Panc1 (cell line): ENCODE results near the gene DNM3. TPM values are rescaled to one million over a fixed set of nuclear protein-coding genes. Genes with fewer than 3 reads are reported as not detected.

Experiments
- ATAC-seq: fragments of 200-7000 bp; cut with Tn5 transposase; 2 replicates; pipeline ENCODE4 v1.9.1; 2020; ENCODE audit warnings: mild to moderate bottlenecking, moderate library complexity
- BruUV-seq: library from RNA; stranded (reverse); fragments of 400-500 nt; replicated peaks from 2 replicates; lab custom pipeline; 2021; lab: Mats Ljungman, UMichigan
- CTCF ChIA-PET: fragments of 300-600 bp; sonication (Branson Sonifier 250); formaldehyde crosslinking; loops from one replicate; lab custom pipeline; 2022; ENCODE audit warnings: antibody characterized with exemption; lab: Charles Lee
- POLR2A ChIA-PET: fragments of 300-600 bp; sonication (Branson Sonifier 250); formaldehyde crosslinking; loops from one replicate; lab custom pipeline; 2022; ENCODE audit warnings: antibody characterized with exemption; lab: Charles Lee
- DNase-seq: peaks from one replicate; pipeline ENCODE4 v3.0.0-alpha.2; 2010; ENCODE audit warnings: low read depth, low spot score
- H3K27ac ChIP-seq: 2 replicates; pipeline ENCODE4 v1.5.1; 2011; ENCODE audit warnings: mild to moderate bottlenecking, low read length, inconsistent platforms
- H3K27me3 ChIP-seq: fragments of 200-500 bp; sonication (Bioruptor generic); 2 replicates; pipeline ENCODE4 v1.6.0; 2014; ENCODE audit warnings: low read length, inconsistent platforms; ENCODE audit not compliant: control insufficient read depth, insufficient read depth
- H3K36me3 ChIP-seq: fragments of 200-500 bp; sonication (Bioruptor generic); 2 replicates; pipeline ENCODE4 v1.5.1; 2014; ENCODE audit warnings: inconsistent platforms, mild to moderate bottlenecking, low read length, moderate library complexity; ENCODE audit not compliant: control insufficient read depth, insufficient read depth
- H3K4me1 ChIP-seq: 2 replicates; pipeline ENCODE4 v1.5.1; 2011; ENCODE audit warnings: inconsistent platforms, mild to moderate bottlenecking, low read length, moderate library complexity; ENCODE audit not compliant: control insufficient read depth, insufficient read depth
- H3K4me3 ChIP-seq, 2 experiments: 2 replicates each; pipeline ENCODE4 v1.5.1; 2011 to 2012; ENCODE audit warnings: low read depth in 2 of 2, low read length in 2 of 2, mild to moderate bottlenecking in 2 of 2, inconsistent platforms in 1 of 2, moderate library complexity in 1 of 2
- H3K9me3 ChIP-seq: fragments of 200-500 bp; sonication (Bioruptor generic); 2 replicates; pipeline ENCODE4 v1.5.1; 2014; ENCODE audit warnings: low read depth, mild to moderate bottlenecking, inconsistent platforms, low read length, moderate library complexity; ENCODE audit not compliant: control insufficient read depth, insufficient read depth
- CTCF ChIP-seq: fragments of 450-650 bp; IDR thresholded peaks from 2 replicates; pipeline ENCODE4 v1.5.1; 2017; ENCODE audit warnings: mild to moderate bottlenecking
- POLR2AphosphoS5 ChIP-seq: IDR thresholded peaks from 2 replicates; pipeline ENCODE4 v1.6.1; 2012; ENCODE audit warnings: mild to moderate bottlenecking, low read depth, low read length, moderate library complexity
- REST ChIP-seq, 2 experiments: IDR thresholded peaks; 2 replicates each; pipeline ENCODE4 v1.6.1; 2011 to 2012; ENCODE audit warnings: low read depth in 2 of 2, control low read depth in 1 of 2, low read length in 1 of 2, mild to moderate bottlenecking in 1 of 2, moderate library complexity in 1 of 2; ENCODE audit not compliant: insufficient read depth in 1 of 2
- SIN3A ChIP-seq: IDR thresholded peaks from 2 replicates; pipeline ENCODE4 v1.6.1; 2012; ENCODE audit warnings: low read depth, mild to moderate bottlenecking, low read length, moderate library complexity, borderline replicate concordance; ENCODE audit not compliant: insufficient read depth
- TCF7L2 ChIP-seq: IDR thresholded peaks from 2 replicates; pipeline ENCODE4 v1.6.1; 2011; ENCODE audit warnings: mild to moderate bottlenecking, low read depth, low read length, inconsistent platforms
- in situ Hi-C: cut with HindIII; loops from 2 replicates; pipeline ENCODE4 v1.10.0; 2016; ENCODE audit warnings: low sequenced_read_pairs, low pct_unique_long_range_greater_than_20kb
- intact Hi-C: fragments of 100-400 bp; cut with micrococcal nuclease; formaldehyde crosslinking; loops from one replicate; pipeline ENCODE4 v1.10.0; 2022; ENCODE audit not compliant: unreplicated experiment
- total RNA-seq: library from RNA; stranded (reverse); gene quantifications from one replicate; pipeline ENCODE4 v1.2.1, GENCODE V29; 2021; ENCODE audit not compliant: unreplicated experiment

Gene DNM3
- total RNA-seq, 1 experiment from 2014 or later: 0.46 TPM

- H3K36me3 ChIP-seq: no peaks in the 10 kb centered on the region
- in situ Hi-C loops: no loop called here
- peaks cover 3% of the 10 kb centered on the region for H3K27me3 ChIP-seq
- ATAC-seq: no peak
- TF ChIP-seq REST (IDR thresholded peaks at IDR 0.05; ENCODE audit: insufficient read depth in 1 of 2, low read depth in 2 of 2, low read length in 1 of 2): no peak
- TF ChIP-seq SIN3A: no peak
- TF ChIP-seq CTCF: no peak
- no peak for TF ChIP-seq POLR2AphosphoS5
- TF ChIP-seq TCF7L2: no peak
- no peaks in the 10 kb centered on the region for H3K9me3 ChIP-seq
- no peak for DNase-seq
- ChIA-PET POLR2A (no interaction called here), CTCF (no interaction called here)
- no peaks in the 10 kb centered on the region for H3K4me1 ChIP-seq
- BruUV-seq: no TSS peak
- H3K4me3 ChIP-seq: no peak overlapping the region
- H3K27ac ChIP-seq: no peak overlapping the region
- intact Hi-C loops: no loop called here
These were observed 71.3 kb downstream of the DNM3 start for GRCh38 chr1:171912509-171913175.

GRCh38 chr1:171913385-171913784, 72.1 kb downstream of the DNM3 start:
- intact Hi-C loops: no loop called here
- no peak for DNase-seq

More at GRCh38 chr1:171913385-171913784, 72.1 kb downstream of the DNM3 start:
- in situ Hi-C loops: no loop called here
- H3K9me3 ChIP-seq: no peaks in the 10 kb centered on the region
- H3K4me3 ChIP-seq: no peak overlapping the region
- no peaks in the 10 kb centered on the region for H3K4me1 ChIP-seq
- no TSS peak for BruUV-seq
- H3K27me3 ChIP-seq: peaks cover 5% of the 10 kb centered on the region
- H3K27ac ChIP-seq: no peak overlapping the region
- CTCF ChIA-PET: no interaction called here
- no peak for ATAC-seq
- no peaks in the 10 kb centered on the region for H3K36me3 ChIP-seq
- POLR2A ChIA-PET: no interaction called here
- no peak for TF ChIP-seq POLR2AphosphoS5
- no peak for TF ChIP-seq REST (IDR thresholded peaks at IDR 0.05; ENCODE audit: insufficient read depth in 1 of 2, low read depth in 2 of 2, low read length in 1 of 2)
- TF ChIP-seq CTCF: no peak
- TF ChIP-seq TCF7L2: no peak
- no peak for TF ChIP-seq SIN3A
